ENCODE results near the gene UGT1A1. TPM values are rescaled to one million over a fixed set of nuclear protein-coding genes. Genes with fewer than 3 reads are reported as not detected.

Gene UGT1A1
- not detected in 2 replicates for total RNA-seq (ENCODE audit: low replicate concordance)

GRCh38 chr2:233760043-233760442 lies at the start of gene UGT1A1:
TSS of gene UGT1A1 (plus strand) at chr2:233760270. CDS start at chr2:233760288, 18 bp downstream.

DNA sequence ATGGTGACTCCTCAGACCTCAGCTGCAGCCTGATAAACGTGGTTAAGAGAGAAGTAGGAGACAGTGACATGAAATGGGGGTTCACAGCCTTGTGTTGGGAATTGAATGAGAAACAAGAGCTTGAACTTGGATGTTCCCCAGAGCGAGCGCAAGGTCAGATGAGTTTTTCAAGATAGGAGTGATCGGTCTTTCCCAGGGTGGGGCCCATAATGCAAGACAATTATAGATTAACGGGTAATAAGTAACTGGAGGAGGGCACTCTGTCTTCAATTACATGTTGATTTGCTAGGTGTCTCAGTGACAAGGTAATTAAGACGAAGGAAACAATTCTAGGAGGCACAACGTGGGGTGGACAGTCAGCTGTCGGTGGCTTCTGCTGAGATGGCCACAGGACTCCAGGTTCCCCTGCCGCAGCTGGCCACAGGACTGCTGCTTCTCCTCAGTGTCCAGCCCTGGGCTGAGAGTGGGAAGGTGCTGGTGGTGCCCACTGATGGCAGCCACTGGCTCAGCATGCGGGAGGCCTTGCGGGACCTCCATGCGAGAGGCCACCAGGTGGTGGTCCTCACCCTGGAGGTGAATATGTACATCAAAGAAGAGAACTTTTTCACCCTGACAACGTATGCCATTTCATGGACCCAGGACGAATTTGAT lies 47.3 kb upstream of the UGT1A1 start, which contains the start of gene UGT1A5:
TSS of gene UGT1A5 (plus strand) at position 297 of the 651 bp plus-strand sequence. CDS start at position 382, 85 bp downstream.

DNA sequence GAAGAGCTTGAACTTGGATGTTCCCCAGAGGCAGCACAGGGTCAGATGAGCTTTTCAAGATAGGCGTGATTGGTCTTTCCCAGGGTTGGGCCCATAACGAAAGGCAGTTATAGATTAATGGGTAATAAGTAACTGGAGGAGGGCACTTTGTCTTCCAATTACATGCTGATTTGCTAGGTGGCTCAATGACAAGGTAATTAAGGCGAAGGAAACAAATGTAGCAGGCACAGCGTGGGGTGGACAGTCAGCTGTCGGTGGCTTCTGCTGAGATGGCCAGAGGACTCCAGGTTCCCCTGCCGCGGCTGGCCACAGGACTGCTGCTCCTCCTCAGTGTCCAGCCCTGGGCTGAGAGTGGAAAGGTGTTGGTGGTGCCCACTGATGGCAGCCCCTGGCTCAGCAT lies 41.5 kb upstream of the UGT1A1 start, which contains the start of gene UGT1A4:
TSS of gene UGT1A4 (plus strand) at position 185 of the 400 bp plus-strand sequence. CDS start at position 270, 85 bp downstream.

GRCh38 chr2:233728723-233729301 lies 31.3 kb upstream of the UGT1A1 start, which contains the start of gene UGT1A3:
TSS of gene UGT1A3 (plus strand) at chr2:233729042. CDS start at chr2:233729127, 85 bp downstream.

DNA sequence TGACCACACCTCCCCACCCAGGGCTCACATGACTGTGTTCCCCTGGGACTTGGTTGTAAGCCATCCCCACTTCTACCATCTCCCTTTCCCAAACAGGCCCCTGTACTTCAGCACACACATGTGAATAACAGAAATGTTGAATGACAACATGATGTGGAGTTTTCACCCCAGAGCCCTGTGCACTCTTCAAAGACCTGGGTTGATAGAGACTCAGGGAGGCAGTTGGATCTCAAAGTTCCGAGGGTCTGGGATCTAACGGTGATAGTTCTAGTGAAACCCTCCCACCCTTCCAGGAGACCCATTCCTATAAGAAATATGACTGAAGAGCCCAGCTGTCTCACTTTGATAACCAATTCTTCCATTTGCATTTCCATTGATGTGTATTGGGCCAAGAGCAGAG lies 18.0 kb downstream of the UGT1A1 start, which contains the start of gene MROH2A:
TSS of gene MROH2A (plus strand) at position 301 of the 400 bp plus-strand sequence. CDS start 1,029 bp downstream, outside the sequence.

Other genes with a start within 250 kb of the UGT1A1 start
- 25.0 and 32.1 TPM in 2 replicates for gene USP40, start 193.5 kb upstream of the UGT1A1 start, total RNA-seq (ENCODE audit: low replicate concordance)
- gene UGT1A8, start 142.6 kb upstream of the UGT1A1 start, total RNA-seq (ENCODE audit: low replicate concordance), result under 0.01 and 0.08 TPM in 2 replicates
- 0.23 TPM in 1 of 2 replicates, not detected in the other for gene UGT1A10, start 123.8 kb upstream of the UGT1A1 start, total RNA-seq (ENCODE audit: low replicate concordance)
- gene UGT1A9, start 88.4 kb upstream of the UGT1A1 start, total RNA-seq (ENCODE audit: low replicate concordance), result not detected in 2 replicates
- not detected in 2 replicates for gene UGT1A7, start 78.4 kb upstream of the UGT1A1 start, total RNA-seq (ENCODE audit: low replicate concordance)
- gene UGT1A6, start 67.4 kb upstream of the UGT1A1 start, total RNA-seq (ENCODE audit: low replicate concordance), result 0.08 TPM in 1 of 2 replicates, not detected in the other
- gene UGT1A5, start 47.4 kb upstream of the UGT1A1 start, total RNA-seq (ENCODE audit: low replicate concordance), result not detected in 2 replicates
- gene UGT1A4, start 41.5 kb upstream of the UGT1A1 start, total RNA-seq (ENCODE audit: low replicate concordance), result not detected in 2 replicates
- gene UGT1A3, start 31.2 kb upstream of the UGT1A1 start, total RNA-seq (ENCODE audit: low replicate concordance), result not detected in 2 replicates
- gene MROH2A, start 18.1 kb downstream of the UGT1A1 start, total RNA-seq (ENCODE audit: low replicate concordance), result 0.15 TPM in 1 of 2 replicates, not detected in the other
- gene HJURP, start 94.3 kb downstream of the UGT1A1 start, total RNA-seq (ENCODE audit: low replicate concordance), result 1.2 and 4.5 TPM in 2 replicates
- 0.59 TPM in 1 of 2 replicates, not detected in the other for gene TRPM8, start 157.1 kb downstream of the UGT1A1 start, total RNA-seq (ENCODE audit: low replicate concordance)